MM.1S (cell line): ENCODE measurements around the gene GASK1A.
A peak's percentile ranks its signal among the peaks of the same experiment; 100 is the strongest.

Experiments
- DNase-seq: peaks from one replicate; pipeline ENCODE4 v3.0.0-alpha.2; 2015
- H2AFZ ChIP-seq: fragments of 300-600 bp; sonication (generic); 2 replicates; pipeline ENCODE4 v1.6.0; 2016; ENCODE audit warnings: antibody characterized with exemption, low read length
- H3F3A ChIP-seq: fragments of 300-600 bp; sonication (generic); 2 replicates; pipeline ENCODE4 v1.6.1; 2016; ENCODE audit warnings: mild to moderate bottlenecking, antibody characterized with exemption, low read length, moderate library complexity, mixed read lengths; ENCODE audit not compliant: insufficient read depth
- H3K27ac ChIP-seq: fragments of 300-600 bp; sonication (generic); 2 replicates; pipeline ENCODE4 v1.5.1; 2016; ENCODE audit warnings: mild to moderate bottlenecking, low read length
- H3K27me3 ChIP-seq: fragments of 300-600 bp; sonication (generic); replicated peaks from 2 replicates; pipeline ENCODE4 v1.6.0; 2016; ENCODE audit warnings: low read length; ENCODE audit not compliant: insufficient read depth
- H3K36me3 ChIP-seq: fragments of 300-600 bp; sonication (generic); replicated peaks from 2 replicates; pipeline ENCODE4 v1.6.1; 2016; ENCODE audit warnings: mild to moderate bottlenecking, low read length, mixed read lengths; ENCODE audit not compliant: insufficient read depth
- H3K4me1 ChIP-seq: fragments of 300-600 bp; sonication (generic); 2 replicates; pipeline ENCODE4 v1.6.1; 2016; ENCODE audit warnings: low read length, mixed read lengths
- H3K4me2 ChIP-seq: fragments of 300-600 bp; sonication (generic); 2 replicates; pipeline ENCODE4 v1.6.0; 2016; ENCODE audit warnings: low read depth, low read length
- H3K4me3 ChIP-seq: fragments of 300-600 bp; sonication (generic); 2 replicates; pipeline ENCODE4 v1.5.1; 2016; ENCODE audit warnings: low read length, mixed read lengths
- H3K79me2 ChIP-seq: fragments of 300-600 bp; sonication (generic); 2 replicates; pipeline ENCODE4 v1.6.1; 2016; ENCODE audit warnings: mixed run types, low read length, mixed read lengths
- H3K9ac ChIP-seq: fragments of 300-600 bp; sonication (generic); 2 replicates; pipeline ENCODE4 v1.6.1; 2016; ENCODE audit warnings: low read length, mixed read lengths
- H3K9me2 ChIP-seq: fragments of 300-600 bp; sonication (generic); replicated peaks from 2 replicates; pipeline ENCODE4 v1.6.1; 2016; ENCODE audit warnings: mild to moderate bottlenecking, low read length, mixed read lengths; ENCODE audit not compliant: insufficient read depth
- H3K9me3 ChIP-seq: fragments of 300-600 bp; sonication (generic); replicated peaks from 2 replicates; pipeline ENCODE4 v1.6.1; 2016; ENCODE audit warnings: mild to moderate bottlenecking, low read length, mixed read lengths; ENCODE audit not compliant: insufficient read depth
- H4K20me1 ChIP-seq: fragments of 300-600 bp; sonication (generic); 2 replicates; pipeline ENCODE4 v1.6.1; 2016; ENCODE audit warnings: mild to moderate bottlenecking, low read length, moderate library complexity, mixed read lengths; ENCODE audit not compliant: insufficient read depth
- CTCF ChIP-seq: fragments of 300-600 bp; sonication (generic); IDR thresholded peaks from 2 replicates; pipeline ENCODE4 v1.5.1; 2016; ENCODE audit warnings: antibody characterized with exemption, low read length, mixed read lengths
- EZH2 ChIP-seq: fragments of 300-600 bp; sonication (generic); optimal IDR thresholded peaks from 2 replicates; pipeline ENCODE3; 2017; ENCODE audit warnings: low read depth, mild to moderate bottlenecking, antibody characterized with exemption, low read length, mixed read lengths
- EZH2phosphoT487 ChIP-seq: fragments of 300-600 bp; sonication (generic); IDR thresholded peaks from 2 replicates; pipeline ENCODE4 v1.6.1; 2018; ENCODE audit warnings: antibody characterized with exemption, low read length

The GASK1A gene

GRCh38 chr3:43106293-43106628 is 127.2 kb downstream of the GASK1A start:
- Histone ChIP-seq H3K27ac (no peak overlapping the region), H3K9ac (no peak overlapping the region), H4K20me1 (no peaks in the 10 kb centered on the region), H3K9me3 (no peaks in the 10 kb centered on the region), H3F3A (no peaks in the 10 kb centered on the region), H3K79me2 (peaks cover 13% of the 10 kb centered on the region), H3K27me3 (no peaks in the 10 kb centered on the region), H3K4me2 (peak overlapping the region; percentile 82), H2AFZ (peak overlapping the region; percentile 71), H3K4me1 (no peaks in the 10 kb centered on the region; the same call in 1 of the 2 replicates), H3K4me3 (peak overlapping the region; percentile 53), H3K9me2 (no peaks in the 10 kb centered on the region), H3K36me3 (no peaks in the 10 kb centered on the region)
- TF ChIP-seq EZH2phosphoT487, result no peak
- TF ChIP-seq EZH2, result no peak
- TF ChIP-seq CTCF, result no peak
- no peak for DNase-seq
